Activated CD4-positive, alpha-beta T cell treated with anti-CD3 and anti-CD28 coated beads, Interleukin-10, Interleukin-2, amounts not matched to agents 100 ng/mL and 50 ng/mL, durations not matched to agents 16 hours and 8 hours (primary cell): ENCODE measurements around the gene KLHDC7B.
A peak's percentile ranks its signal among the peaks of the same experiment; 100 is the strongest.

Experiments used
- DNase-seq: peaks from one replicate; pipeline ENCODE4 v3.0.0-alpha.2; 2020

The KLHDC7B gene

DNA sequence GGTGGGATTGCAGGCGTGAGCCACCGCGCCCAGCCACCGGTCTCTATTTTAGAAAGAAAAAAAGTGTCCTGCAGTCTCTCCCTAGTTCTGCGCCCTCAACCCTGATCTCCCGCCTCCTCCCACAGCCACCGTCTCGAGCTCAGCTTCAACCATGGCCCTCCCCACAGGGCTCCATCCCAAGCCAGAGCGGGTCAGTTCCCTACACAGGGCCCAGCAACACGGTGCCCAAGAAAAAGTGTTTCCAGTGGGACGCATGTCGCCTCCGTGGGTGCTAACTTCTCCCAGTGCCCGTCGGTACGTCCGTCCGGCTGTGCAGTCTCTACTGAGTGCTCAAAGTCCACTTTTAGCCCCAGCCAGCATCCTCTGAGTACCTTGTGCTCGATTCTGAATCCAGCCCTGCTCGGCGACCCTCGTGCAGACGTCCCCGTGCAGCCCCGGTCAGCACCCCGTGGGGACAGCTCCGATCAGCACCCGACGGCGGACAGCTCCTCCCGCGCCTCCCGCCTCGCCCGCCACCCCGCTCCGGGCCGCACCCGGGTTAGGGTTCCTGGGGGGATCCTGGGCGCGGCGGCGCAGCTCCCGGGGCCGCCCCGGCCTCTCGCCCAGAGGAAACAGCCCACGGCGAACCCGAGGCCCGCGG is 54.2 kb downstream of the KLHDC7B start:
- peak; percentile 30 for DNase-seq

DNA sequence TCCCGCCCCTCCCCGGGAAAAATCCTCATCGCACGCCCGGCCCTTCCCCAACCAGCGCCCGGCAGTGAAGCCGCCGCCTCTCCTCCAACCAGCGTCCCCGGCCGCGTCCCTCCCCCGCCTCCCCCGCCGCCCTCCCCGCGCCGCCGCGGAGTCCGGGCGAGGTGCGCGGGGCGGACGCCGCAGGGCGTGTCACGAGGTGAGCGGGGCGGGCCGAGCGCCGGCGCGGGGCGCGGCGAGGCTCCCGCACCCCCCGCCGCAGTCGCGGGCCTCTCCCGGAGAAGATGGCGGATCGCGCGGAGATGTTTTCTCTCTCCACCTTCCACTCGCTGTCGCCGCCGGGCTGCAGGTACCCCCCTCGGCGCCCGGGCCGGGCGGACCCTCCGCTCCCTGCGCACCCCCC is 54.8 kb downstream of the KLHDC7B start, which contains the start of gene MAPK8IP2:
Gene MAPK8IP2 (plus strand): TSS at position 256 of the 400 bp plus-strand sequence. CDS start 26 bp downstream, at position 282.
- DNase-seq: no peak
